Measurements from ENCODE around the gene KIF25.

KIF25 gene

DNA sequence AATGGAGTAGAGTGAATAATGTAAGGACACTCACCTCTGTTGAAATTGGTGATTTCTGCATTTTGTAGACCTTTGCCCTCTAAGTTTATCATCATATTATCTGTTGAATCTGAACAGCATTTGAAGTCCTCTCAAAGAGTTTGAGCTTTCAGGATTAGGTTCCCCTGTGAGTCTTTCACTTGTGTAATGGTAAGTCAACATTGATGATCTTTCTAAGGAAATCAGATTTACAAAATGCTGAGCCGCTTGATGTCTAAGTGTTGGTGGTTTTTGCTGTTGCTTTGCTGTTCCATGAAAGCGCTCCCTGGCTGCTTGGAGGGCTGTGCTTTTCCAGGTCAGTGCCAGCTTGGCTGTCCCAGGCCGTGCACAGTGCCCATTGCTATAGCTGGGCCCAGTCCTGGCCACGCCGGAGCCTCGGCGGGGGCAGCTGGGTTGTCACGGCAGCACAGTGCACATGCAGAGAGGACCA lies 33.8 kb upstream of the KIF25 start:
- no peak overlapping the region for H3K4me3 ChIP-seq (replicated peaks; ENCODE audit: low read depth, low read length)
- no peak for DNase-seq (ENCODE audit: extremely low read depth, low read depth)
- TF ChIP-seq, protein P1, sequence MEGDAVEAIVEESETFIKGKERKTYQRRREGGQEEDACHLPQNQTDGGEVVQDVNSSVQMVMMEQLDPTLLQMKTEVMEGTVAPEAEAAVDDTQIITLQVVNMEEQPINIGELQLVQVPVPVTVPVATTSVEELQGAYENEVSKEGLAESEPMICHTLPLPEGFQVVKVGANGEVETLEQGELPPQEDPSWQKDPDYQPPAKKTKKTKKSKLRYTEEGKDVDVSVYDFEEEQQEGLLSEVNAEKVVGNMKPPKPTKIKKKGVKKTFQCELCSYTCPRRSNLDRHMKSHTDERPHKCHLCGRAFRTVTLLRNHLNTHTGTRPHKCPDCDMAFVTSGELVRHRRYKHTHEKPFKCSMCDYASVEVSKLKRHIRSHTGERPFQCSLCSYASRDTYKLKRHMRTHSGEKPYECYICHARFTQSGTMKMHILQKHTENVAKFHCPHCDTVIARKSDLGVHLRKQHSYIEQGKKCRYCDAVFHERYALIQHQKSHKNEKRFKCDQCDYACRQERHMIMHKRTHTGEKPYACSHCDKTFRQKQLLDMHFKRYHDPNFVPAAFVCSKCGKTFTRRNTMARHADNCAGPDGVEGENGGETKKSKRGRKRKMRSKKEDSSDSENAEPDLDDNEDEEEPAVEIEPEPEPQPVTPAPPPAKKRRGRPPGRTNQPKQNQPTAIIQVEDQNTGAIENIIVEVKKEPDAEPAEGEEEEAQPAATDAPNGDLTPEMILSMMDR (IDR thresholded peaks at IDR 0.05; ENCODE audit: low read depth, low read length, missing control alignments): no peak

DNA sequence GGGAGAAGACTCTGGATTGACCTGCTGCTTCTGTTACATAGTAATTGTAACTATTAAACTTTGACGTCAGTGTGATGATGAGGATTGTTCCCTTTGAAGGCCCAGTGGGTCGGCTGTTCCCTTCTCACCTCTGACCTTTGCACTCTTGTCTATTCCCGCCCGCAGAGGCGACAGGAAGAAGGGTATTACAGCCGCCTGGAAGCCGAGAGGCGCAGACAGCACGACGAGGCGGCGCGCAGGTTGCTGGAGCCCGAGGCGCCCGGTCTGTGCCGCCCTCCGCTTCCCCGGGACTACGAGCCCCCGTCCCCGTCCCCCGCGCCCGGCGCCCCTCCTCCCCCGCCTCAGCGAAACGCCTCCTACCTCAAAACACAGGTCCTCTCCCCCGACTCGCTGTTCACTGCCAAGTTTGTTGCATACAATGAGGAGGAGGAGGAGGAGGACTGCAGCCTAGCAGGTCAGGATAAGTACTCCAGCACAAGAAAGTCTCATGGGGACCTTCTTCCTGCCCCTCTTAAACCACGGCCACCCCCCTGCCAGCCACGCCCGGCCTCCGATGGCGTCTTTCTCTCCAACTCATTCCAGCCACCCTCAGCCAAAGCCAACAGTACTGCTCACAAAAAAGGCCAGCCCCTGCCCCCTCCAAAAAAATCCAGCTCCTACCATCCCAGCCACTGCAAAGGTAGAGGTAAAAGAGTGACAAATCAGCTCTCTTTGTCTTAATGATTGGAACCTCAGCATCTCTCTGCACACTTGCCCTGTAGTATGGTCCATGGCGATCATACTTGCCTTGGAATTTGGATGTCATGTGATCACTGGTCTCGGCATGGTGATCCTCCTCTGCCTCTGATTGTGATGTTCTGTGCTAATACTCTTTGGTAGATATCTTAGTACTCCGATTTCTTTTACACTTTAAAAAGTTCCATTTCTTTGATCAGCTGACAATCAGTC lies 31.6 kb upstream of the KIF25 start:
- no peak overlapping the region for H3K4me3 ChIP-seq (replicated peaks; ENCODE audit: low read depth, low read length)
- DNase-seq (ENCODE audit: extremely low read depth, low read depth): no peak
- TF ChIP-seq, protein P1 (IDR thresholded peaks at IDR 0.05; ENCODE audit: low read depth, low read length, missing control alignments): no peak

DNA sequence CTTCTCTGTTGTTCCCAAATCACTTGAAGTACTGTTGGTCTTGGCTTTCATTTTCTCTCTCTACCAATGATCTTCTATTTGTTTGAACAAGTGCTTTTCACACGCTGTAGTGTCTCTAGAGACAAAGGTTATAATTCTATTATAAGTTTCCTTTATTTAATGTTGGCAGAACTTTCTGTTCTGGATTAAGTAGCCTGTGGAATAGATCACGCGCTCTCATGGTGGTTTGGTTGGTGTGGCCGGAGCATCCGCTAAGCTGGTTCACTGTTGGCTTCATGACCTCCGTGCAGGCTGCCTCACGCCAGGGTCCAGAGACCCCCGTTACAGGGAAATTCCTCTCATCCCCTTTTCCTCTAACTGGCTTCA lies 30.9 kb upstream of the KIF25 start:
- DNase-seq (ENCODE audit: extremely low read depth, low read depth): no peak
- no peak overlapping the region for H3K4me3 ChIP-seq (replicated peaks; ENCODE audit: low read depth, low read length)
- TF ChIP-seq, protein P1 (IDR thresholded peaks at IDR 0.05; ENCODE audit: low read depth, low read length, missing control alignments): no peak

DNA sequence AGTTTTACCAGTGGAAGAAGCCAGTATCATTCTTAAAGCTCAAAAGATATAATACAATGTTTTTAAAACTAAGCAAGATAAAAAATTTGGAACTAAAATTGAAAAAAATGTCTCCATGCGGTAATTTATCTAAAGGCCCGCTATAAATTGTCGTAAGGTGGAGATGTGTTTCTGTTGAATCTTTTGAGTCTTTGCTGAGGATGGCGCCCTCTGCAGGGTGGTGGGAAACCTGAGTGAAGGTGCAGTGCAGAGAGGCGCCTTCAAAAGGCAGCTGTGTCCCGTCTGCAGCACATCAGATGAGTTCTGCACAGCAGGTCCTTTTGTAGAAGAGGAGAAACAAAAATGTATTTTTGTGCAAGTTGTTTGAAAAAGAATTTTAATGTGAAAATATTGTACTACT lies 29.4 kb upstream of the KIF25 start:
- TF ChIP-seq, protein P1 (IDR thresholded peaks at IDR 0.05; ENCODE audit: low read depth, low read length, missing control alignments): peak; percentile 49
- DNase-seq (ENCODE audit: extremely low read depth, low read depth): no peak
- H3K4me3 ChIP-seq (replicated peaks; ENCODE audit: low read depth, low read length): no peak overlapping the region

DNA sequence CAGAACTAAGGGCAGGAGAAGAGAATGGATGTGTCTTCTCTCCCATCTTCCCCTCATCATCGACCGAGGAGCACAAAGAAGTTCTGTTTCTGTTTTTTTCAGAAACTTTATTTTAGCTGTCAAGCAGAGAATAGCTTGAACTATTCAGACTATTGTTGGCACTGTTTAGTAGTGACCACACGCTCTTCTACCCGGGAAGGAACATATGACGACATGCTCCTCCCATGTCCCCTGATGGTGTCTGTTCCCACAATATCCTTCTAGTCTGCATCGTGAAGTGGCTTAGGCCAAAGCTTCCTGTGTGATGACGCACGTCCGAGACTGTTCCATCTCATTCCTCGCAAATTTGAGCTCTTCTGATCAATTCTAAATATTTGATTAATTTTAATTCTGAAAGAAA lies 27.2 kb upstream of the KIF25 start:
- TF ChIP-seq, protein P1 (IDR thresholded peaks at IDR 0.05; ENCODE audit: low read depth, low read length, missing control alignments): no peak
- no peak for DNase-seq (ENCODE audit: extremely low read depth, low read depth)
- no peak overlapping the region for H3K4me3 ChIP-seq (replicated peaks; ENCODE audit: low read depth, low read length)

DNA sequence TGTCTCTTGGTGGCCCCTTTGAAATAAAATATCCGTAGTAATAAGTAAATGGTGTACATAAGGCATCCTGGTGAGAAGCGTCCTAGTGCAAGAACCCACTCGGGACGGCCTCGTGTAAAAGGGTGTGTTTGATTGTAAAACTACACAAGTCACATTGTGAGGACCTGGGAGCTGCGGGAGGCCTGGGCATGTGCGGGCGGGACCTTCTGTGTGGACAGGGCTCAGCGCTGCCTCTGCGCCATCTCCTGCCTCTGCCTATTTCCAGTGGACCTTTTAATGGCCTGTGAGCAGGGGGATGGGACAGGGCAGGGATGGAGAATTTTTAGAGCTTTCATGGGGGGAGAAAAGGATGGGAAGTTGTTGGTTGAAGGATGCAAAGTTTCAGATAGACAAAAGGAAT lies 25.3 kb upstream of the KIF25 start:
- no peak for DNase-seq (ENCODE audit: extremely low read depth, low read depth)
- TF ChIP-seq, protein P1 (IDR thresholded peaks at IDR 0.05; ENCODE audit: low read depth, low read length, missing control alignments): no peak

More for the DNA sequence above, 25.3 kb upstream of the KIF25 start:
- H3K4me3 ChIP-seq (replicated peaks; ENCODE audit: low read depth, low read length): no peak overlapping the region
